ENCODE results near the gene MAP3K5. TPM values are rescaled to one million over a fixed set of nuclear protein-coding genes. Genes with fewer than 3 reads are reported as not detected.

MAP3K5 gene
- total and polyA plus RNA-seq, 4 donors, result 7.5 to 28.3 (median 22.8) TPM

GRCh38 chr6:136541395-136541794 lies 250.9 kb downstream of the MAP3K5 start:
- H3K27me3 ChIP-seq (ENCODE audit: control insufficient read depth in 3 of 3, insufficient read depth in 3 of 3, low read length in 2 of 3), result peaks cover 0 to 12% (median 7%) of the 10 kb centered on the region in 3 donors
- no peaks in the 10 kb centered on the region for H3K36me3 ChIP-seq (ENCODE audit: control insufficient read depth in 4 of 4, insufficient read depth in 4 of 4, low read length in 4 of 4)
- no peak overlapping the region for H3K9ac ChIP-seq (ENCODE audit: insufficient read depth in 1 of 2, low read length in 2 of 2)
- no peak overlapping the region for H3K27ac ChIP-seq (ENCODE audit: low read depth in 1 of 2, low read length in 1 of 2)
- H3K4me1 ChIP-seq (ENCODE audit: control insufficient read depth in 5 of 5, insufficient read depth in 5 of 5, low read length in 5 of 5), result no peaks in the 10 kb centered on the region
- DNase-seq, result no peak
- 95 to 97% methylated on average over 2 of the region's 2 CpGs for WGBS, 2 donors
- ATAC-seq (ENCODE audit: insufficient read depth, low FRiP score), result no peak
- no peak overlapping the region for H3K4me3 ChIP-seq
- H3K9me3 ChIP-seq (ENCODE audit: control insufficient read depth in 4 of 4, insufficient read depth in 3 of 4, low read length in 3 of 4), result no peaks in the 10 kb centered on the region
- TF ChIP-seq CTCF (IDR thresholded peaks at IDR 0.05; ENCODE audit: control extremely low read depth, extremely low read depth), result no peak

GRCh38 chr6:136539967-136540652 lies 252.2 kb downstream of the MAP3K5 start:
- no peak overlapping the region for H3K27ac ChIP-seq (ENCODE audit: low read depth in 1 of 2, low read length in 1 of 2)
- no peaks in the 10 kb centered on the region for H3K36me3 ChIP-seq (ENCODE audit: control insufficient read depth in 4 of 4, insufficient read depth in 4 of 4, low read length in 4 of 4)
- TF ChIP-seq CTCF (IDR thresholded peaks at IDR 0.05; ENCODE audit: control extremely low read depth, extremely low read depth), result no peak
- H3K9me3 ChIP-seq (ENCODE audit: control insufficient read depth in 4 of 4, insufficient read depth in 3 of 4, low read length in 3 of 4), result no peaks in the 10 kb centered on the region
- ATAC-seq (ENCODE audit: insufficient read depth, low FRiP score) (no peak), DNase-seq (no peak)
- peaks cover 0 to 9% (median 4%) of the 10 kb centered on the region in 3 donors for H3K27me3 ChIP-seq (ENCODE audit: control insufficient read depth in 3 of 3, insufficient read depth in 3 of 3, low read length in 2 of 3)
- no peak overlapping the region for H3K4me3 ChIP-seq
- WGBS, 2 donors, result 78 to 79% methylated on average over 6 of the region's 6 CpGs
- H3K9ac ChIP-seq (ENCODE audit: insufficient read depth in 1 of 2, low read length in 2 of 2), result no peak overlapping the region
- H3K4me1 ChIP-seq (ENCODE audit: control insufficient read depth in 5 of 5, insufficient read depth in 5 of 5, low read length in 5 of 5), result no peaks in the 10 kb centered on the region

GRCh38 chr6:136538836-136539235 lies 253.4 kb downstream of the MAP3K5 start:
- no peaks in the 10 kb centered on the region for H3K36me3 ChIP-seq (ENCODE audit: control insufficient read depth in 4 of 4, insufficient read depth in 4 of 4, low read length in 4 of 4)
- no peaks in the 10 kb centered on the region for H3K4me1 ChIP-seq (ENCODE audit: control insufficient read depth in 5 of 5, insufficient read depth in 5 of 5, low read length in 5 of 5)
- ATAC-seq (ENCODE audit: insufficient read depth, low FRiP score) (no peak), DNase-seq (no peak)
- WGBS, 2 donors, result 75 to 84% methylated on average over 4 of the region's 4 CpGs
- no peak overlapping the region for H3K9ac ChIP-seq (ENCODE audit: insufficient read depth in 1 of 2, low read length in 2 of 2)
- TF ChIP-seq CTCF (IDR thresholded peaks at IDR 0.05; ENCODE audit: control extremely low read depth, extremely low read depth), result no peak
- no peaks in the 10 kb centered on the region for H3K27me3 ChIP-seq (ENCODE audit: control insufficient read depth in 3 of 3, insufficient read depth in 3 of 3, low read length in 2 of 3)
- H3K4me3 ChIP-seq, result no peak overlapping the region
- H3K9me3 ChIP-seq (ENCODE audit: control insufficient read depth in 4 of 4, insufficient read depth in 3 of 4, low read length in 3 of 4), result no peaks in the 10 kb centered on the region
- no peak overlapping the region for H3K27ac ChIP-seq (ENCODE audit: low read depth in 1 of 2, low read length in 1 of 2)

Data from lung (tissue), 12 donors.